GM23338 (cell line): Measurements from ENCODE around the gene ALDH7A1.

Source experiments
- CREB1 ChIP-seq: fragments of 250-450 bp; sonication (Bioruptor Pico); IDR thresholded peaks from 2 replicates; pipeline ENCODE4 v1.5.0; 2020; ENCODE audit warnings: low read depth, mild to moderate bottlenecking, moderate library complexity
- CTCF ChIP-seq, 2 experiments: fragments of 200-600 bp in 1 of 2; sonication (generic) in 1 of 2; conservative IDR thresholded peaks; 2 replicates each; pipeline versions ENCODE4 v1.5.1 to v1.6.1; 2016 to 2017; ENCODE audit warnings: antibody characterized with exemption in 2 of 2, low read depth in 2 of 2, mild to moderate bottlenecking in 2 of 2, moderate library complexity in 1 of 2
- EZH2phosphoT487 ChIP-seq: fragments of 200-600 bp; sonication (generic); IDR thresholded peaks from one replicate; pipeline ENCODE4 v1.8.1; 2018; ENCODE audit warnings: antibody characterized with exemption; ENCODE audit not compliant: unreplicated experiment

DNA sequence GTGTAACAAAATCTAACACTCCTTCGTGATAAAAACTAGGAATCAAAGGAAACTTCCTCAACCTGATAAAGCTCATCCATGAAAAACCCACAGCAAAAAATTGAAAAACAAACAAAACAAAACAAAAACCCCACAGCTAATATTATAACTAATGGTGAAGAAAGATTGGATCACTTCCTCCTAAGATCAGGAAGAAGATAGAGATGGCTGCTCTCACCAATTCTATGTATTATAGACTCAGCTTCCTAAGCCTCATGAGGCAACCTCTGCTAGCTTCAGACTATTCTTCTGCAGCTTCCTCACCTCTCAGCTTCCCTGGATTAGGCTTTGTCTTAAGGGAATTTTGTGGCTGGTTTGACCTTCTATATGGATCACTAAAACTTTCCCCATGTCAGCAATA, 45.8 kb upstream of the ALDH7A1 start:
- no peak for TF ChIP-seq CTCF (conservative IDR thresholded peaks at IDR 0.05; ENCODE audit: low read depth in 2 of 2)
- no peak for TF ChIP-seq CREB1 (CRISPR knock-in tag)
- no peak for TF ChIP-seq EZH2phosphoT487
